HG02840 (cell line): ENCODE results near the gene RASGRP3.

Source experiments
- ATAC-seq: cut with Tn5 transposase; IDR thresholded peaks from one replicate; pipeline ENCODE4 v1.9.1; 2021; ENCODE audit warnings: mild to moderate bottlenecking, moderate library complexity, moderate number of reproducible peaks; ENCODE audit not compliant: unreplicated experiment, low FRiP score

The RASGRP3 gene

DNA sequence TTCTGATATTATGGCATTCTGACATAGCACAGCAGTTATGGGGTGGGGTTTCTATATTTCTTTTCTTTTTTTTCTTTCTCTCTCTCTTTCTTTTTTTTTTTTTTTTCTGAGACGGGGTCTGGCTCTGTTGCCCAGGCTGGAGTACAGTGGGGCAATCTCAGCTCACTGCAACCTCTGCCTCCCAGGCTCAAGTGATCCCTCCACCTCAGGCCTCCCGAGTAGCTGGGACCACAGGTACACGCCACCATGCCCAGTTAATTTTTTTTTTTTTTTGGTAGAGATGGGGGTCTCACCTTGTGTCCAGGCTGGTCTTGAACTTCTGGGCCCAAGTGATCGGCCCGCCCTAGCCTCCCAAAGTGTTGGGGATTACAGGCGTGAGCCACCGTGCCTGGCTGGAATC, 130.2 kb downstream of the RASGRP3 start:
- no peak for ATAC-seq

DNA sequence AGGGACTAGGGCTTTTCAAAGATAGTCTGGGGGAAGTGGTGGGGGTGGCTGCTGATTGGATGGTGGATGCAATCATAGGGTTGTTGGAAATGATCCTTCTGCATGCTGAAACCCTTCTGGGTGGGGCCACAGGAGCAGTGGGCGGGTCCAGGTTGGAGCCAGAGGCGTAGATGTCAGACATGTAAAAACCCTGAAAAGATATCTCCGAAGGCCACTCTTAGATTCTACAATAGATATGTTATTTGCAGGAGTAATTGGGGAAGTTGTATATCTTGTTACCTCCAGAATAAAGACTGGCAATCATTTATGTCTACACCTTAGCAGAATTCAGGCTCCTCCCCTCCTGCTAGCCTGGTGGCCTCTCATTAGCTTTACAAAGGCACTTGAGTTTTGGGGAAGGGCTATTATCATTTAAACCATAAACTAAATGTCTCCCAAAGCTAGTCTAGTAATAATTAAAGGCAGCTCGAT, 130.8 kb downstream of the RASGRP3 start:
- ATAC-seq: no peak

DNA sequence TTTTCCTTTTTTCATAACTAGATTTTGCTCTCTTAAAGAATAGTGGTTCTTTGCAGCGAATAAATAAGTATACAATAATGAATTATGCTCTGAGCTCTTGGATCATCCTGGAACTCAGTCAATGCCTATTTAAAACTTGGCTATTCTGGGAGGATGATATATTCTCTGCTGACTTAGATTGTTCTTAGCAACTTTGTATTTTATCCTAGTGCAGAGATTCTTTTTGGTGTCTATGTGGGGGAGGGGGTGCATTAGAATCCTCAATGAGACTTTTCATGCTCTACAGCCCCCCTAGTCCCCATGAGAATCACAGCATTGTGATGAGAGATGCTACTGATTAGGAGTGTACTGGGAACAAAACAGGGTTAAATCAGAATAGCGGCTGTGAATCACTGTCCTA, 131.5 kb downstream of the RASGRP3 start:
- ATAC-seq: no peak

DNA sequence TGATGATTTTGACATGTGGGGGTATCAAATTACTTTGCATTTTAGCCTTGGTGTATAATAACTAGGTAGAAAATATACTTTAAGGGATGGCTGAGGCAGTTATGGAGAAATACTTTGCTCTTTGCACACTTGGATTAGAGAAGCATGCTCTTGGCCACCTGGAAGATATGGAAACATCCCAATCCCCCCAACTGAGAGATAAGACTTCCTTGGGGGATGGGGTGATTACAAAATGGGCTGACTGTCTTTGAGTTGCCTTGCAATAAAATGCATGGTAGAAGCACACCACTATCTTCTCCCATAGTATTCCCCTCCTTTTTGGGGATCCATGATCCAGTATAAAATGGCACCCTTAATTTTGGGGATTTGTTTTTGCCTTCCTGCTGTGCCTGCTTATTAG, 137.7 kb downstream of the RASGRP3 start:
- no peak for ATAC-seq
